ENCODE measurements around the gene SPDYC. TPM values are rescaled to one million over a fixed set of nuclear protein-coding genes. Genes with fewer than 3 reads are reported as not detected.

Gene SPDYC
- total and polyA plus RNA-seq, 2 of the 13 experiments (the other 11 are each of a cell fraction or from before 2014, with no cell fraction given), result 0.15 to 0.33 TPM

- TF ChIP-seq, protein P1, sequence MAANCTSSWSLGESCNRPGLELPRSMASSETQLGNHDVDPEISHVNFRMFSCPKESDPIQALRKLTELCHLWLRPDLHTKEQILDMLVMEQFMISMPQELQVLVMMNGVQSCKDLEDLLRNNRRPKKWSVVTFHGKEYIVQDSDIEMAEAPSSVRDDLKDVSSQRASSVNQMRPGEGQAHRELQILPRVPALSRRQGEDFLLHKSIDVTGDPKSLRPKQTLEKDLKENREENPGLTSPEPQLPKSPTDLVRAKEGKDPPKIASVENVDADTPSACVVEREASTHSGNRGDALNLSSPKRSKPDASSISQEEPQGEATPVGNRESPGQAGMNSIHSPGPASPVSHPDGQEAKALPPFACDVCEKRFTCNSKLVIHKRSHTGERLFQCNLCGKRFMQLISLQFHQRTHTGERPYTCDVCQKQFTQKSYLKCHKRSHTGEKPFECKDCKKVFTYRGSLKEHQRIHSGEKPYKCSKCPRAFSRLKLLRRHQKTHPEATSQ (CRISPR knock-in tag; IDR thresholded peaks at IDR 0.05; ENCODE audit: borderline replicate concordance), result no peak
- TF ChIP-seq ZNF775 (CRISPR knock-in tag; IDR thresholded peaks at IDR 0.05; ENCODE audit: borderline replicate concordance), result no peak
- no peak for TF ChIP-seq NFIB (CRISPR knock-in tag; IDR thresholded peaks at IDR 0.05; ENCODE audit: borderline replicate concordance)
- TF ChIP-seq, protein P2, sequence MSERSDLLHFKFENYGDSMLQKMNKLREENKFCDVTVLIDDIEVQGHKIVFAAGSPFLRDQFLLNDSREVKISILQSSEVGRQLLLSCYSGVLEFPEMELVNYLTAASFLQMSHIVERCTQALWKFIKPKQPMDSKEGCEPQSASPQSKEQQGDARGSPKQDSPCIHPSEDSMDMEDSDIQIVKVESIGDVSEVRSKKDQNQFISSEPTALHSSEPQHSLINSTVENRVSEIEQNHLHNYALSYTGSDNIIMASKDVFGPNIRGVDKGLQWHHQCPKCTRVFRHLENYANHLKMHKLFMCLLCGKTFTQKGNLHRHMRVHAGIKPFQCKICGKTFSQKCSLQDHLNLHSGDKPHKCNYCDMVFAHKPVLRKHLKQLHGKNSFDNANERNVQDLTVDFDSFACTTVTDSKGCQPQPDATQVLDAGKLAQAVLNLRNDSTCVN (CRISPR knock-in tag; IDR thresholded peaks at IDR 0.05; ENCODE audit: borderline replicate concordance), result 0 out of 2 replicates have a peak, but pooled peaks have one; percentile 60
- no peak for TF ChIP-seq ARID2 (CRISPR knock-in tag; IDR thresholded peaks at IDR 0.05; ENCODE audit: borderline replicate concordance)
- no peak for TF ChIP-seq ZNF644 (CRISPR knock-in tag; IDR thresholded peaks at IDR 0.05; ENCODE audit: low read depth)
- no peak for TF ChIP-seq ZNF530 (CRISPR knock-in tag; IDR thresholded peaks at IDR 0.05; ENCODE audit: low read depth)
- peak; percentile 39; the same call in 1 of the 2 replicates for TF ChIP-seq TARDBP (CRISPR knock-in tag; IDR thresholded peaks at IDR 0.05)
- TF ChIP-seq HNRNPH1 (optimal IDR thresholded peaks at IDR 0.05; ENCODE audit: low read depth, low read length), result no peak
- TF ChIP-seq ZIK1 (CRISPR knock-in tag; IDR thresholded peaks at IDR 0.05; ENCODE audit: borderline replicate concordance, low read depth), result no peak; the same call in 1 of the 2 replicates
- TF ChIP-seq AGO2 (optimal IDR thresholded peaks at IDR 0.05; ENCODE audit: low read depth, low read length), result peak; percentile 73
- TF ChIP-seq GTF2F1 (IDR thresholded peaks at IDR 0.05; ENCODE audit: low read length), result no peak
- TF ChIP-seq ZNF768 (CRISPR knock-in tag; IDR thresholded peaks at IDR 0.05), result peak; percentile 24; the same call in 1 of the 2 replicates
- no peak; the same call in 1 of the 2 replicates for TF ChIP-seq NR2F6 (IDR thresholded peaks at IDR 0.05)
- TF ChIP-seq NR2F6 (CRISPR knock-in tag; IDR thresholded peaks at IDR 0.05), result peak; percentile 66
- TF ChIP-seq RFXAP (CRISPR knock-in tag; IDR thresholded peaks at IDR 0.05; ENCODE audit: borderline replicate concordance), result no peak
- peak; percentile 90 for TF ChIP-seq BHLHE40 (IDR thresholded peaks at IDR 0.05; ENCODE audit: low read length)
- TF ChIP-seq ZNF720 (CRISPR knock-in tag; IDR thresholded peaks at IDR 0.05), result no peak
- peak; percentile 92 for TF ChIP-seq KDM5A (IDR thresholded peaks at IDR 0.05; ENCODE audit: borderline replicate concordance, low read length)
- peak; percentile 42; the same call in 1 of the 2 replicates for TF ChIP-seq ZNF124 (CRISPR knock-in tag; IDR thresholded peaks at IDR 0.05)
- no peak for TF ChIP-seq ATAD3A (CRISPR knock-in tag; IDR thresholded peaks at IDR 0.05)
- TF ChIP-seq MEIS2 (CRISPR knock-in tag; IDR thresholded peaks at IDR 0.05), result peak; percentile 35
- TF ChIP-seq DNMT1 (CRISPR knock-in tag; IDR thresholded peaks at IDR 0.05), result peak; percentile 62; the same call in 1 of the 2 replicates
- TF ChIP-seq, protein P3, sequence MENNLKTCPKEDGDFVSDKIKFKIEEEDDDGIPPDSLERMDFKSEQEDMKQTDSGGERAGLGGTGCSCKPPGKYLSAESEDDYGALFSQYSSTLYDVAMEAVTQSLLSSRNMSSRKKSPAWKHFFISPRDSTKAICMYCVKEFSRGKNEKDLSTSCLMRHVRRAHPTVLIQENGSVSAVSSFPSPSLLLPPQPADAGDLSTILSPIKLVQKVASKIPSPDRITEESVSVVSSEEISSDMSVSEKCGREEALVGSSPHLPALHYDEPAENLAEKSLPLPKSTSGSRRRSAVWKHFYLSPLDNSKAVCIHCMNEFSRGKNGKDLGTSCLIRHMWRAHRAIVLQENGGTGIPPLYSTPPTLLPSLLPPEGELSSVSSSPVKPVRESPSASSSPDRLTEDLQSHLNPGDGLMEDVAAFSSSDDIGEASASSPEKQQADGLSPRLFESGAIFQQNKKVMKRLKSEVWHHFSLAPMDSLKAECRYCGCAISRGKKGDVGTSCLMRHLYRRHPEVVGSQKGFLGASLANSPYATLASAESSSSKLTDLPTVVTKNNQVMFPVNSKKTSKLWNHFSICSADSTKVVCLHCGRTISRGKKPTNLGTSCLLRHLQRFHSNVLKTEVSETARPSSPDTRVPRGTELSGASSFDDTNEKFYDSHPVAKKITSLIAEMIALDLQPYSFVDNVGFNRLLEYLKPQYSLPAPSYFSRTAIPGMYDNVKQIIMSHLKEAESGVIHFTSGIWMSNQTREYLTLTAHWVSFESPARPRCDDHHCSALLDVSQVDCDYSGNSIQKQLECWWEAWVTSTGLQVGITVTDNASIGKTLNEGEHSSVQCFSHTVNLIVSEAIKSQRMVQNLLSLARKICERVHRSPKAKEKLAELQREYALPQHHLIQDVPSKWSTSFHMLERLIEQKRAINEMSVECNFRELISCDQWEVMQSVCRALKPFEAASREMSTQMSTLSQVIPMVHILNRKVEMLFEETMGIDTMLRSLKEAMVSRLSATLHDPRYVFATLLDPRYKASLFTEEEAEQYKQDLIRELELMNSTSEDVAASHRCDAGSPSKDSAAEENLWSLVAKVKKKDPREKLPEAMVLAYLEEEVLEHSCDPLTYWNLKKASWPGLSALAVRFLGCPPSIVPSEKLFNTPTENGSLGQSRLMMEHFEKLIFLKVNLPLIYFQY (CRISPR knock-in tag; IDR thresholded peaks at IDR 0.05; ENCODE audit: borderline replicate concordance), result no peak
Measured at GRCh38 chr11:65134240-65134951, 35.6 kb upstream of the SPDYC start, which contains the start of gene SYVN1 (continued).

Data from HepG2 (cell line).